ENCODE results near the gene OSER1.

OSER1 gene

DNA sequence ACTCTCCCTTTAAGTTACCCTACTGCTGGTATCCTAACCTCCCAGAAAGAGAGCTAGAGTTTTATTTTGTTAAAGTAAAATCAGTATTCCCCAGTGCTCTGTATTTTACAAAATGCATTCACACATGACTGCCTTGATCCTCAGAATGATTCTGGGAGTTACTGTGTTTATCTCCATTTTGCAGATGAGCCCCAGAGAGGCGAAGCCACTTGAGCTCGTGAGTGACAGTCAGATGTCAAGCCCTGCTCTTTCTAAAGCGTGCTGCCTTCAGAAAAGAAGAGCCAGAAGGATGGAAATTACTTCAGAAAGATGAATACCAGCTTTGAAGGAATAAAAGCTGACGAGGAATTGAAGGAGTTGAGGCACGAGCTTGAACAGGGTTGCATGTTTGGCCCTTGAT lies 14.1 kb upstream of the OSER1 start:
- no peak for DNase-seq (ENCODE audit: low spot score)

DNA sequence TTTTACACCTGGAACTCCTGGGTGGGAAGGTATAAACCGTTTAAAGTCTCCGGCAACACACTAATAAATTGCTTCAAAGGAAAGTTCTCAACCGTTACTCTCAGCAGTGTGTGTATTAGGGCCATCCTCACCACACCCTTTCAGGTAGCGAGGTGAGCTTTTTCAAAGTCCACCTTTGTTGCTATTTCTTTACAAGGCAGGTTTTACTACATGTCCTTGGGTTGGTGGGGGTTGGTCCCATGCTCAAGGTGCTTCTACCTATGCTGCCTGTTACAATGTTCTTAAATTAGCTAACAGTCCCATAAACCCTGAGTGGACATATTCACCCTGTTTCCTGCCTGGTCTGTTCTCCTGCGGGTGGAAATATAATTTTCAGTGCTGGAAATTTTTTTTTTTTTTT lies 13.2 kb upstream of the OSER1 start:
- DNase-seq (ENCODE audit: low spot score): no peak

DNA sequence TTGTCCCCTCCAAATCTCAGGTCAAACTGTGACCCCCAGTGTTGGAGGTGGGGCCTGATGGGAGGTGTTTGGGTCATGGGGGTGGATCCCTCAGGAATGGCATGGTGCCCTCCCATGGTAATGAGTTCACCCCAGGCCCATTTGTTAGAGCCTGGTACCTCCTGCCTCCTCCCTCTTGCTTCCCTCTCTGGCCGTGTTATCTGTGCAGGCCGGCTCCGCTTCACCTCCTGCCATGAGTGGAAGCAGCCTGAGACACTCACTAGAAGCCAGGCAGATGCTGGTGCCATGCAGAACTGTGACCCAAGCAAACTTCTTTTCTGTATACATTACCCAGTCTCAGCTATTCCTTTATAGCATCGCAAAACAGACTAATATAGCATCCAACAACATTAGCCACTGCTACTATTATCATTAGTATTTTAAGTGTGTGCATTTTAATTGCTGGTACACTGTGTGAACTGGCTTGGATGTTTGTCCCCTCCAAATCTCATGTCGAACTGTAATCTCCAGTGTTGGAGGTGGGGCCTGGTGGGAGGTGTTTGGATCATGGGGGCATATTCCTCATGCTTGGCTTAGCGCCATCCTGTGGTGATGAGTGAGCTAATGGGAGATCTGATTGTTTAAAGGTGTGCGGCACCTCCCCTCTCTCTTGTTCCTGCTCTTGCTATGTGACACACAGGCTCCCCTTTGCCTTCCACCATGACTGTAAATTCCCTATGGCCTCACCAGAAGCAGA lies 12.2 kb upstream of the OSER1 start:
- no peak for DNase-seq (ENCODE audit: low spot score)

GRCh38 chr20:44222027-44222426 lies 11.5 kb upstream of the OSER1 start:
- no peak for DNase-seq (ENCODE audit: low spot score)

- no peak for DNase-seq (ENCODE audit: low spot score)
Measured at GRCh38 chr20:44221368-44221954, 10.9 kb upstream of the OSER1 start.

DNA sequence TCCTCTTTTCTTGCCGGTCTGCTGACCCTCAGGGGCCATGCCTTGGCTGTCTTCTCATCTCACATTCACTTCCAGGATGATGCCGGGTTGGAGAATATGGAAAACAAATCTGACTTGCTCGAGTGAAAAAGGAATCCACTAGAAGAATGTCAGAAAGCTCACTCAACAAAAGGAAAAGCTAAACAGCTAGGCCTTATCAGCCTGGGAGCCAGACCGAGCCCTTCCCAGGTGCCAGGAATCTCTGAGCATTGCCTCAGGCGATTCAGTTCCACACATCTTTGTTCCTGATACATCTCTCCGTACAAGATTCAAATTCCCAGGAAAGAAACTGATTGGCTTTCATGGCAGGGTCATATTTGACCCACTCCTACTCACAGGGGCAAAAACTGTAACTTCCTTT lies 9.2 kb upstream of the OSER1 start:
- DNase-seq (ENCODE audit: low spot score): no peak

GRCh38 chr20:44219170-44219730 lies 8.7 kb upstream of the OSER1 start:
- DNase-seq (ENCODE audit: low spot score): peak; percentile 30

GRCh38 chr20:44218446-44218845 lies 7.9 kb upstream of the OSER1 start:
- DNase-seq (ENCODE audit: low spot score): peak; percentile 61

- peak; percentile 71 for DNase-seq (ENCODE audit: low spot score)
Measured at GRCh38 chr20:44217342-44218092, 6.9 kb upstream of the OSER1 start.

- DNase-seq (ENCODE audit: low spot score): peak; percentile 79
Measured at GRCh38 chr20:44215125-44215524, 4.6 kb upstream of the OSER1 start.

GRCh38 chr20:44212792-44213191 lies 2.2 kb upstream of the OSER1 start:
- peak; percentile 35 for DNase-seq (ENCODE audit: low spot score)

GRCh38 chr20:44211177-44212039 lies 837 bp upstream of the OSER1 start:
- no peak for DNase-seq (ENCODE audit: low spot score)

- DNase-seq (ENCODE audit: low spot score): no peak
Measured at GRCh38 chr20:44209686-44210405, 725 bp downstream of the OSER1 start.

- no peak for DNase-seq (ENCODE audit: low spot score)
Measured at GRCh38 chr20:44208770-44209169, 1.8 kb downstream of the OSER1 start.

DNA sequence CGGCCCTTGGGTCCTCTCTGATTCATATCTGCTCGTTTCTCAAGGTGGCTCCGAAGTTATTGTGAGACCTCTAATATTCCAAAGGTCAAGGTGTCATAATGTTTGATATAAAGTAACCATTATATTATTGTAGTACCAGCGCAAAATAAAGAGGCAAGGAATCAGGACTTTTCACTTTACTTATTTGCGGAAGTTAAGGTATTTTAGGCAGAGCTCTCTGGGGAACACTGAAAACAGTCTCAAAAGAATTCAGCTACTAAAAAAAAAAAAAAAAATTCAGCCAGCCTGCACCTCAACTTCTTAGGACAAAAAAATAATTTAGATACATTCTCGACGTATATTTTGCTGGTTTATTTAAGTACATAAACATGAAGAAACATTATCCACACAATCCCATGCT lies 2.4 kb downstream of the OSER1 start:
- no peak for DNase-seq (ENCODE audit: low spot score)

- no peak for DNase-seq (ENCODE audit: low spot score)
Measured at GRCh38 chr20:44207126-44207723, 3.3 kb downstream of the OSER1 start.

DNA sequence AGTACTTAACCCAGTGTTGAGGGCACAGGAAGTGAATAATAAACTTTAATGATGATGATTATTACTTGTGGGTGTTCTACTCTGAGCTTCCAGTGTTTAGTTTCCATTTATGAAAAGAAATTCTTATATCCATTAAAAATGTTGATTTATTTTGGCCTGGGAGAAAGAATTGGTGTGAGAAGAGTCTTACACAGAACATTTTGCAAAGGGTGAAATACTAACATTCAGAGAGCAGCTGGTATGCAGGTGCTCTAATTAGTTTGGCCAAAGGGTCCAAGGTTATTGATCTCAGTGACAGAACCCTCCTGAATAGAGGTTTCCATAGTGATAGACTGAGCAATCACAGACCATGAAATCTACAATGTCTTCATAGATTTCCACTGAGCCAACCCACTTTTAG lies 4.4 kb downstream of the OSER1 start:
- DNase-seq (ENCODE audit: low spot score): no peak

DNA sequence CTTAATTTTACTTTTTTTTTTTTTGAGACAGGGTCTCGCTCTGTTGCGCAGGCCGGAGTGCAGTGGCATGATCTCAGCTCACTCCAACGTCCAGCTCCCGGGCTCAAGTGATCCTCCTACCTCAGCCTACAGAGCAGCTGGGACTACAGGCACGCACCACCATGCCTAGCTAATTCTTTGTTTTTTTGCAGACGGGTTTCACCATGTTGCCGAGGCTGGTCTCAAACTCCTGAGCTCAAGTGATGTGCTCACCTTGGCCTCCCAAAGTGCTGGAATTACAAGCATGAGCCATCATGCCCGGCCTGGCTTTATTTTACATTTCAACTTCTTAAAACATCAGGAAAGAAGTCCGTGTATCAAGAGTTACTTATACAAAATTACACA lies 5.7 kb downstream of the OSER1 start:
- DNase-seq (ENCODE audit: low spot score): no peak

GRCh38 chr20:44204156-44204831 lies 6.3 kb downstream of the OSER1 start:
- no peak for DNase-seq (ENCODE audit: low spot score)

- DNase-seq (ENCODE audit: low spot score): no peak
Measured at GRCh38 chr20:44203161-44203560, 7.4 kb downstream of the OSER1 start.

All from CD4-positive, alpha-beta T cell treated with Interleukin-2 at 100 ng/mL for 4 hours (primary cell).